RWPE2 (cell line): ENCODE data around the gene EFHD1.
"Not testable (repeated sequence)": the region's sequence is repeated elsewhere in the genome, so short reads cannot be mapped to it uniquely, and the experiment has no call there.

Experiments used
- ATAC-seq: fragments of 200-7000 bp; cut with Tn5 transposase; 3 replicates; pipeline ENCODE4 v1.9.1; 2021; ENCODE audit warnings: low read depth
- DNase-seq: peaks from one replicate; pipeline ENCODE4 v3.0.0-alpha.2; 2020; ENCODE audit warnings: low spot score
- H3K27ac ChIP-seq: fragments of 450-650 bp; 2 replicates; pipeline ENCODE4 v1.5.1; 2017; ENCODE audit warnings: mild to moderate bottlenecking; ENCODE audit not compliant: poor library complexity, severe bottlenecking
- H3K27me3 ChIP-seq: fragments of 250-450 bp; sonication (Bioruptor Pico); 2 replicates; pipeline ENCODE4 v1.5.1; 2021; ENCODE audit warnings: mild to moderate bottlenecking, moderate library complexity; ENCODE audit not compliant: insufficient read depth, poor library complexity, severe bottlenecking
- H3K36me3 ChIP-seq: fragments of 250-450 bp; sonication (Bioruptor Pico); 2 replicates; pipeline ENCODE4 v1.5.1; 2020; ENCODE audit warnings: low read depth, mild to moderate bottlenecking, moderate library complexity
- H3K4me1 ChIP-seq: fragments of 250-450 bp; sonication (Bioruptor Pico); 2 replicates; pipeline ENCODE4 v1.5.1; 2021; ENCODE audit warnings: mild to moderate bottlenecking, moderate library complexity; ENCODE audit not compliant: insufficient read depth, poor library complexity, severe bottlenecking
- H3K4me3 ChIP-seq: fragments of 250-450 bp; sonication (Bioruptor Pico); 2 replicates; pipeline ENCODE4 v1.5.1; 2021; ENCODE audit warnings: mild to moderate bottlenecking, moderate library complexity; ENCODE audit not compliant: severe bottlenecking
- H3K9me3 ChIP-seq: fragments of 250-450 bp; sonication (Bioruptor Pico); 2 replicates; pipeline ENCODE4 v1.5.1; 2021; ENCODE audit warnings: mild to moderate bottlenecking, moderate library complexity; ENCODE audit not compliant: severe bottlenecking
- TF ChIP-seq, protein P1 (sequence below): fragments of 450-650 bp; IDR thresholded peaks from one replicate; pipeline ENCODE4 v1.5.1; 2017; ENCODE audit warnings: mild to moderate bottlenecking, moderate library complexity; ENCODE audit not compliant: poor library complexity, severe bottlenecking

Gene EFHD1

DNA sequence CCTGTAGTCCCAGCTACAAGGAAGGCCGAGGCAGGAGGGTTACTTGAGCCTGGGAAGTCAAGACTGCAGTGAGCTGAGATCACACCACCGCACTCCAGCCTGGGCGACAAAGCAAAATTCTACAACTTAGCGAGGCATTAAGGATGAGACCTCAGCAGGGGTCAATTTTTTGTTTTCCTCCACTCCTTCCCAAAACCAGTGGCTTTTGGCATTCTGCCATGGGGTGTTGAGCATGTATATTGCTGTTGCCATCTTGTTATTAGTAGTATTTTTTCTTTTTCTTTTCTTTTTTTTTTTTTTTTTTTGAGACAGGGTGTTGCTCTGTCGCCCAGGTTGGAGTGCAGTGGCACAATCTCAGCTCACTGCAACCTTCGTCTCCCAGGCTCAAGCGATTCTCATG lies 54.8 kb downstream of the EFHD1 start:
- H3K36me3 ChIP-seq: no peaks in the 10 kb centered on the region
- TF ChIP-seq, protein P1, sequence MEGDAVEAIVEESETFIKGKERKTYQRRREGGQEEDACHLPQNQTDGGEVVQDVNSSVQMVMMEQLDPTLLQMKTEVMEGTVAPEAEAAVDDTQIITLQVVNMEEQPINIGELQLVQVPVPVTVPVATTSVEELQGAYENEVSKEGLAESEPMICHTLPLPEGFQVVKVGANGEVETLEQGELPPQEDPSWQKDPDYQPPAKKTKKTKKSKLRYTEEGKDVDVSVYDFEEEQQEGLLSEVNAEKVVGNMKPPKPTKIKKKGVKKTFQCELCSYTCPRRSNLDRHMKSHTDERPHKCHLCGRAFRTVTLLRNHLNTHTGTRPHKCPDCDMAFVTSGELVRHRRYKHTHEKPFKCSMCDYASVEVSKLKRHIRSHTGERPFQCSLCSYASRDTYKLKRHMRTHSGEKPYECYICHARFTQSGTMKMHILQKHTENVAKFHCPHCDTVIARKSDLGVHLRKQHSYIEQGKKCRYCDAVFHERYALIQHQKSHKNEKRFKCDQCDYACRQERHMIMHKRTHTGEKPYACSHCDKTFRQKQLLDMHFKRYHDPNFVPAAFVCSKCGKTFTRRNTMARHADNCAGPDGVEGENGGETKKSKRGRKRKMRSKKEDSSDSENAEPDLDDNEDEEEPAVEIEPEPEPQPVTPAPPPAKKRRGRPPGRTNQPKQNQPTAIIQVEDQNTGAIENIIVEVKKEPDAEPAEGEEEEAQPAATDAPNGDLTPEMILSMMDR: no peak
- no peak for ATAC-seq
- H3K27ac ChIP-seq: no peak overlapping the region
- H3K4me1 ChIP-seq: no peaks in the 10 kb centered on the region
- DNase-seq: no peak
- H3K27me3 ChIP-seq: no peaks in the 10 kb centered on the region
- H3K9me3 ChIP-seq: no peaks in the 10 kb centered on the region
- no peak overlapping the region for H3K4me3 ChIP-seq

DNA sequence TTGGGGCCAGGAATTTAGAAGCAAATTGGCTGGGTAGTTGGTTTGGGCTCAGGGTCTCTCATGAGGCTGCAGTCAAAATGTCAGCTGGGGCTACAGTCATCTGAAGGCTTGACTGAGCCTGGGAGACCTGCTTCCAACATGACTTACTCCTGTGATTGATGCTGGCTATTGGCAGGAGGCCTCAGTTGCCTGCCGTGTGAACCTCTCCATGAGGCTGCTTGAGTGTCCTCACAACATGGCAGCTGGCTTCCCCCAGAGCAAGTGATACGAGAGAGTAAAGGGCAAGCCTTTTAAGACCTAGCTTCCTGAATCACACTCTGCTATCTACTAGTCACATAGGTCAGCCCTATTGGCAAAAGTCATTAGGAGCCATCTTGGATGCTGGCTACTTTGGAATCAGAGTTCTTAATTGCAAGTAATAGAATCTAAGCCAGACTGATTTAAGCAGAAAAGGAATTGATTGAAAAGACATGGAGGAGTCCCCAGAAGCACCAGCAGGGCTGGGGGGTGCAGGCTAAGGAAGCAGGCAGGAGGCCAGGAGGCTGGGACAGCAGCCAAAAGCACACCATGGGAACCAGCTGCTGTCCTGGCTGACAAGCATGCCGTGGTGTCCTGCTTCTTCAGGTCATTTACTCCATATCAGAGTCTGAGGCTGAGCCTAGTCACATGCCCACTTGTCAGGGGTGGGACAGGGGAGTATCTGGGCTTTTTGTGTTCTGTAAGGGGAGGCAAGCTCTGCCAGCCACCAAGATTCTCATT lies 55.9 kb downstream of the EFHD1 start:
- Histone ChIP-seq H3K27me3 (no peaks in the 10 kb centered on the region), H3K9me3 (no peaks in the 10 kb centered on the region), H3K27ac (no peak overlapping the region), H3K36me3 (no peaks in the 10 kb centered on the region), H3K4me1 (no peaks in the 10 kb centered on the region), H3K4me3 (no peak overlapping the region)
- ATAC-seq (no peak), DNase-seq (no peak)
- TF ChIP-seq, protein P1: no peak

DNA sequence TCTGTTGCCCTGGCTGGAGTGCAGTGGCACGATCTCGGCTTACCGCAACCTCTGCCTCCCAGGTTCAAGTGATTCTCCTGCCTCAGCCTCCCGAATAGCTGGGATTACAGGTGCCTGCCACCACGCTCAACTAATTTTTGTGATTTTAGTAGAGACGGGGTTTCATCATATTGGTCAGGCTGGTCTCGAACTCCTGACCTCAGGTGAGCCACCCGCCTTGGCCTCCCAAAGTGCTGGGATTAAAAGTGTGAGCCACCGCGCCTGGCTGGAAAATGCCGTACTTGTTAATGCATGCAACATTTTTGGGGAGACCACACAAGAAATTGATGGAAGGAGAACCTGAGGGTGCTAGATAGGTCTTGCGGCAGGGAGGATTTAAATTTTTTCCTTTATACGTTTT lies 57.7 kb downstream of the EFHD1 start:
- H3K9me3 ChIP-seq, DNase-seq, H3K27ac ChIP-seq, H3K4me1 ChIP-seq, H3K27me3 ChIP-seq, ATAC-seq, H3K4me3 ChIP-seq, H3K36me3 ChIP-seq: not testable (repeated sequence)

DNA sequence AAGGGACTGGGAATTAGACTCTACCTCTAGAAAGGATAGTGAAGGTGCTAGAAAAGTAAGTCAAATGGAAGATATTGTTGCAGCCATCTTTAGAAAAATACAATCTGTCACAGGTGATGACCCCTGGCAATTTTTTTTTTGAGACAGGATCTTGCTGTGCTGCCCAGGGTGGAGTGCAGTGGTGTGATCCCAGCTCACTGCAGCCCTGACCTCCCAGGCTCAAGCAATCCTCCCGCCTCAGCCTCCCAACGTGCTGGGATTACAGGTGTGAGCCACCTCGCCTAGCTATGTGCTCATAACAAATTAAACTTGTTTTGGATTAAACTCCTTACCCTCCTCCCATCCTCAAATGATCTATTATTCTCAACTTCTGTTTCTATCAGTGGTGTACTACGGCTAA lies 59.9 kb downstream of the EFHD1 start:
- no peak for ATAC-seq
- H3K4me3 ChIP-seq: no peak overlapping the region
- no peak for DNase-seq
- TF ChIP-seq, protein P1: no peak
- H3K27ac ChIP-seq: no peak overlapping the region
- no peaks in the 10 kb centered on the region for H3K9me3 ChIP-seq
- H3K4me1 ChIP-seq: peaks cover 6% of the 10 kb centered on the region
- no peaks in the 10 kb centered on the region for H3K27me3 ChIP-seq
- no peaks in the 10 kb centered on the region for H3K36me3 ChIP-seq

DNA sequence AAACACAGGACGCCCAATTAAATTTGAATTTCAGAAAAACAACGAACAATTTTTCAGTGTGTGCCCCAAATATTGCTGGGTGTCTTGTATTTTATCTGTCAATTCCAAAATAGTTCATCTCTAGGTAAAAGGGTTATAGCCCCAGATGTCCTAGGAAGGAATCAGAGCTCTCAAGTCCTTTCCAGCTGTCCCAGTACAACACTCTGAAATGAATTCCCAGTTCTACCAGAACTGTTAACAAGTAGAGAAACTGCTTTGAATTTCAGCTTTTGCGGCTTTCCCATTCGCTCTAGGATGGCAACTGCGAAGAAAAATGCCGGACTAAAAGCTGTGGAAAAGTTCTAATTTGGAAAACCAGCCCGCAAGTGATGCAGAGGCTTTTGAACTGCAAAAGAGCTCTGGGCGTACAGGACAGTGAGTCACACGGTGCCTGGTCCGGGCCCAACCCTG lies 63.2 kb downstream of the EFHD1 start:
- H3K36me3 ChIP-seq: peaks cover 18% of the 10 kb centered on the region
- H3K9me3 ChIP-seq: no peaks in the 10 kb centered on the region
- no peak for ATAC-seq
- peak overlapping the region; percentile 65 for H3K27ac ChIP-seq
- TF ChIP-seq, protein P1: no peak
- H3K4me1 ChIP-seq: peaks cover 17% of the 10 kb centered on the region
- no peak for DNase-seq
- no peaks in the 10 kb centered on the region for H3K27me3 ChIP-seq
- peak overlapping the region; percentile 95 for H3K4me3 ChIP-seq
